Thoracic aorta (tissue), 2 donors: ENCODE results near the gene GOLGA7B. TPM values are rescaled to one million over a fixed set of nuclear protein-coding genes. Genes with fewer than 3 reads are reported as not detected.

ENCODE experiments used
- ATAC-seq: fragments of 150-250 bp; one replicate; pipeline ENCODE4 v1.8.0; 2017; ENCODE audit warnings: low read depth; ENCODE audit not compliant: insufficient number of reproducible peaks, low FRiP score
- DNase-seq: peaks from one replicate; pipeline ENCODE4 v3.0.0-alpha.2; 2020; ENCODE audit warnings: low spot score
- H3K27ac ChIP-seq, 2 donors: fragments of 200-600 bp; sonication (generic); 1 replicate in 1 of 2; 2 replicates in 1 of 2; pipeline ENCODE4 v1.5.1; 2016; ENCODE audit warnings: mild to moderate bottlenecking in 2 of 2, moderate library complexity in 2 of 2
- H3K27me3 ChIP-seq: fragments of 200-600 bp; sonication (generic); replicated peaks from 2 replicates; pipeline ENCODE4 v1.6.0; 2016; ENCODE audit warnings: mild to moderate bottlenecking; ENCODE audit not compliant: insufficient read depth
- H3K36me3 ChIP-seq: fragments of 200-600 bp; sonication (generic); one replicate; pipeline ENCODE4 v1.5.1; 2016
- H3K4me1 ChIP-seq, 2 donors: fragments of 200-600 bp; sonication (generic); 1 replicate in 1 of 2; 2 replicates in 1 of 2; pipeline versions ENCODE4 v1.5.1 to v1.6.0; 2016; ENCODE audit warnings: low read depth in 2 of 2, mild to moderate bottlenecking in 1 of 2; ENCODE audit not compliant: control insufficient read depth in 1 of 2
- H3K4me3 ChIP-seq: fragments of 200-600 bp; sonication (generic); 2 replicates; pipeline ENCODE4 v1.5.1; 2016; ENCODE audit warnings: mild to moderate bottlenecking
- H3K9me3 ChIP-seq: fragments of 200-600 bp; sonication (generic); 2 replicates; pipeline ENCODE4 v1.5.1; 2016
- total RNA-seq, 2 donors: library from RNA; depleted of rRNA; stranded (reverse); fragments of >200 nt; gene quantifications; one replicate each; pipeline versions ENCODE4 v1.1.0 to v1.2.3, GENCODE V29; 2016
- TF ChIP-seq, protein P1 (sequence below): fragments of 200-600 bp; sonication (generic); IDR thresholded peaks from one replicate; pipeline ENCODE4 v1.5.1; 2019; ENCODE audit warnings: antibody characterized with exemption

The GOLGA7B gene
- total RNA-seq, 2 donors from 2014 or later = 0.07 TPM; not detected in 1

DNA sequence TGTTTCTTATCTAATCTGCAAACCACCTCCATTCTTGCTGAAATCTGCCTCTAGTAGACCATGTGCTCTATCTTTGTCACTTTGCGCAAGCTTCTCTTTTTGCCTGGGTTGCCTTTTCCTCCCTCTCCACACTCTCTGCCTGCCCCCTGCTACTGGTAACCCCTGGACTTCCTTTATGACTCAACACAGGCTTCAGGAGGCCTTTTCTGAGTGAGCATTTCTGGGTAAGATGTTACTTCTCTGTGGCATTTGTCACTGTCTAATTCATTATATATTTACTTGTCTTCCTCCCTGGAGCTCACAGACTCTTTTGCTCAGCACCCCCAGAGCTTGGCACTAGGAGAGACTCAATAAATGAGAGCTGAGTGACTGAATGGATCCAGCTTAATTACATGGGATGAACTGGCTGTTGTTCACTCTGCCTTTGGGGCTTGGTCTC, 8.4 kb downstream of the GOLGA7B start:
- ATAC-seq (no peak), DNase-seq (no peak)
- Histone ChIP-seq H3K9me3 (no peaks in the 10 kb centered on the region), H3K36me3 (no peaks in the 10 kb centered on the region), H3K27me3 (no peaks in the 10 kb centered on the region), H3K4me1 (no peaks in the 10 kb centered on the region), H3K4me3 (no peak overlapping the region), H3K27ac (no peak overlapping the region)
- TF ChIP-seq, protein P1, sequence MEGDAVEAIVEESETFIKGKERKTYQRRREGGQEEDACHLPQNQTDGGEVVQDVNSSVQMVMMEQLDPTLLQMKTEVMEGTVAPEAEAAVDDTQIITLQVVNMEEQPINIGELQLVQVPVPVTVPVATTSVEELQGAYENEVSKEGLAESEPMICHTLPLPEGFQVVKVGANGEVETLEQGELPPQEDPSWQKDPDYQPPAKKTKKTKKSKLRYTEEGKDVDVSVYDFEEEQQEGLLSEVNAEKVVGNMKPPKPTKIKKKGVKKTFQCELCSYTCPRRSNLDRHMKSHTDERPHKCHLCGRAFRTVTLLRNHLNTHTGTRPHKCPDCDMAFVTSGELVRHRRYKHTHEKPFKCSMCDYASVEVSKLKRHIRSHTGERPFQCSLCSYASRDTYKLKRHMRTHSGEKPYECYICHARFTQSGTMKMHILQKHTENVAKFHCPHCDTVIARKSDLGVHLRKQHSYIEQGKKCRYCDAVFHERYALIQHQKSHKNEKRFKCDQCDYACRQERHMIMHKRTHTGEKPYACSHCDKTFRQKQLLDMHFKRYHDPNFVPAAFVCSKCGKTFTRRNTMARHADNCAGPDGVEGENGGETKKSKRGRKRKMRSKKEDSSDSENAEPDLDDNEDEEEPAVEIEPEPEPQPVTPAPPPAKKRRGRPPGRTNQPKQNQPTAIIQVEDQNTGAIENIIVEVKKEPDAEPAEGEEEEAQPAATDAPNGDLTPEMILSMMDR = no peak

DNA sequence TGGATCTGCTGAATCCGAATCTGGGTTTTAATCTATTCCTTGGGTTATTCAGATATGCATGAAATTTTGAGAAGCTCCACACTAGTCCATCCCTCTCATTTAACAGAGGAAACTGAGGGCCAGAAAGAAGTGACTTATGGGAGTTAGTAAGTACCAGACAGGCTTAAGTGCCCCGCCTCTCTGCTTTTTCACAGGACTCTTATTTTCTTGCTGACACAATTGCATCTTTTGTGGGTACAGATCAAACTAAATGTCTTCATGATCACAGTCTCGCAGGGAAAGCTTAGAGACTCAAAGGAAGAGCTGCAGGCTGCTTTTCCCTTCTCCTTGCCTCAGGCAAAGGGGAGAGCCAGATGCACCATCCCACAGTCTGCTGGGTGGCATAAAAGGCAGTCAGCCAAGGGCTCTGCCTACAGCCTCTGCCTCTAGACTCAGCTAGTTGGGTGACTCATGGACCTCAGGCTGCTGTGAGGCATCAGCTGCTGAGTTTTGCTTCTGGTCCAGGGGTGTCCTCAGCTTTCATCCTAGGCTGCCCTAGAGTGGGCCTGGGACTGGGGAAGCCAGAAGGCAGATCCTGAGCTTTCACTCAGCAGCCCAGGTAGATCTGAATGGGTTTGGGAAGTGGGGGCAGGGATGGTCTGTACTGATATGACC, 11.6 kb downstream of the GOLGA7B start:
- Histone ChIP-seq H3K4me3 (no peak overlapping the region), H3K27me3 (no peaks in the 10 kb centered on the region), H3K27ac (no peak overlapping the region), H3K36me3 (no peaks in the 10 kb centered on the region), H3K9me3 (no peaks in the 10 kb centered on the region), H3K4me1 (no peaks in the 10 kb centered on the region)
- DNase-seq (no peak), ATAC-seq (no peak)
- TF ChIP-seq, protein P1 = no peak

DNA sequence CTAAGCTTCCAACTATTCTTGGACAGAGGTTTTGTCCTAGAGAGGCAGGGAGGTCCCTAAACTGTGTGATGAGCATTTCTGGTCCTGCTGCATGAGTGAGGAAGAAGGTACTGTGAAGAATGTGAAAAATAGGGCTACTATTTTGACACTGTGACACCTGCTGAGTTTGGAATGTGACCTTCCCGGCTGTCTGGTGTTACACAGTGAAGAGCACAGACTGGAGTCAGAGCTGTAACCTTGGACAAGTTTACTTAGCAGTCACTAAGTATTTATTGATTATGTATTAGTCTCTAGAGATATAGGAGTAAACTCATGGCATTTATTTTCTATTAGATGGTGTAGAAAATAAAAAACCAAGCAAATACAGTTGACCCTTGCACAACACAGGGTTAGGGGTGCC, 12.3 kb downstream of the GOLGA7B start:
- no peak for DNase-seq

DNA sequence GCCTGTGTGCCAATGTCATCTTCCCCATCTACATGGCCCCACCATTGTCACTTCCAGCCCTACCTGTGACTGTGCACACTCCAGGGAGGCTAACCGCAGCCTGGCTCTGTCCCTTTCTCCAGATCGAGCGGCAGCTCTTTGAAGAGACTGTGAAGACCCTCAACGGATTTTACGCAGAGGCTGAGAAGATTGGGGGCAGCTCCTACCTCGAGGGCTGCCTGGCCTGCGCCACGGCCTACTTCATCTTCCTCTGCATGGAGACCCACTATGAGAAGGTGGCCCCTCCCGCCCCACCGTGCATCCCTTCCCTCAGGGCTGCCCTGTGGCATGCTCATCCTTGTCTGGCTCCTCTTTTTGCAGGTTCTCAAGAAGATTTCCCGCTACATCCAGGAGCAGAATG, 14.2 kb downstream of the GOLGA7B start:
- DNase-seq (no peak), ATAC-seq (no peak)
- Histone ChIP-seq H3K27ac (no peak overlapping the region), H3K9me3 (no peaks in the 10 kb centered on the region), H3K4me3 (no peak overlapping the region), H3K4me1 (peaks cover under 1% of the 10 kb centered on the region in 2 donors), H3K36me3 (no peaks in the 10 kb centered on the region), H3K27me3 (no peaks in the 10 kb centered on the region)
- TF ChIP-seq, protein P1 = no peak

More for the DNA sequence above, 12.3 kb downstream of the GOLGA7B start:
- no peaks in the 10 kb centered on the region for H3K36me3 ChIP-seq
- H3K4me3 ChIP-seq = no peak overlapping the region
- H3K27ac ChIP-seq = no peak overlapping the region
- no peaks in the 10 kb centered on the region for H3K9me3 ChIP-seq
- H3K4me1 ChIP-seq = no peaks in the 10 kb centered on the region
- TF ChIP-seq, protein P1 = no peak
- H3K27me3 ChIP-seq = no peaks in the 10 kb centered on the region
- no peak for ATAC-seq

DNA sequence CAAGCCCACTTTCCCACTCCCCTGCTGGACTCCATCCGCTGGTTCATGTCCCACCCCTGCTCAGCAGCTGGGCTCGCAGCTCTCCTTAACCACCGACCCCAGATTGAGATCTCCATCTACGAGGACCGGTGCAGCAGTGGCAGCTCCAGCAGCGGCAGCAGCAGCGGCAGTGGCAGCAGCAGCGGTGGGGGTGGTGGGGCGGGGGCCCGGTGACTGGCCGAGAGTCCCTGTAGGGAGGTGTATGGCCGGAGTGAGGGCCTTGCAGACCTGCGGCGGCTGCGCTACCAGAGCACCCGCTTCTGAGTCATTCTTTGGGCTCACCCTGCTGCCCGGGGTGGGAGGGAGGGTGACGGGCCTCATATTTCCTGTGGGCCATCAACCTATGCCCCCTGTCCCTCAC, 15.8 kb downstream of the GOLGA7B start:
- no peak for DNase-seq
- TF ChIP-seq, protein P1 = no peak
- H3K4me1 ChIP-seq = peaks cover 5 to 7% of the 10 kb centered on the region in 2 donors
- H3K27ac ChIP-seq = no peak overlapping the region
- no peak for ATAC-seq
- H3K4me3 ChIP-seq = no peak overlapping the region
- no peaks in the 10 kb centered on the region for H3K36me3 ChIP-seq
- no peaks in the 10 kb centered on the region for H3K9me3 ChIP-seq
- no peaks in the 10 kb centered on the region for H3K27me3 ChIP-seq
